Measurements from ENCODE around the gene TUBB2A.

- TF ChIP-seq FOXA1 (IDR thresholded peaks at IDR 0.05): no peak
- no peak for TF ChIP-seq TARDBP (IDR thresholded peaks at IDR 0.05)
- no peak for TF ChIP-seq ZNF384 (IDR thresholded peaks at IDR 0.05)
- no peak for TF ChIP-seq FOXK2 (IDR thresholded peaks at IDR 0.05)
- no peak for TF ChIP-seq L3MBTL2 (conservative IDR thresholded peaks at IDR 0.05)
These were observed 14.2 kb downstream of the TUBB2A start for GRCh38 chr6:3143158-3143557.

All from HEK293T (cell line).